Measurements from ENCODE around the gene RPL5.

RPL5 gene

DNA sequence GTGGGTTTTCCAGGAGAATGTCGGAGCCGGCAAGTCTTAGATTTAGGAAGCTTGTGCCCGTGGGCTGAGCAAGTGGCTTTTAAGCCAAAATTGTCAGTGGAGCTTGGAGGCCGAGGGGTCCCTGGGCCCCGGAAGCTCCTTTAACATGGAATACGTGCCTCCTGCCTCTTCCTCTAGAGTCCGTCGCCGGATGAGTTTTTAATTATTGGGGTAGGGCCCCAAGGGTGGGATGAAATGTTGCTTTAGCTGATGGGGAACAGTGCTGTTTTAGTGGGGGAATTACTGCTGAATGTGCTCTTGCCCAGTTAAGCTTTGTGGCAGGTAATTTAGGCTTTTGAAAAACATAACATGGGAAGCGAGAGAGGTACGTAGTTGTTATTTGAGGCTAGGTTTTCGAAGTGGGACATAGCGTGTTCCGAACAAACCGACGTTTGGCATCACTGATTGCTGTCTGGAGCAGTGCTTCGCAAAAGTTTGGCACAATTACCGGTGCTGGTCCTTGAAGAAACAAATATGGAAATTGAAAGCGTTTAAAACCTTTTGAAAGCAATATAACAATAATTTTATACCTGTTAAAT lies 786 bp downstream of the RPL5 start:
- no peak for DNase-seq (ENCODE audit: low read depth)
- H3K4me3 ChIP-seq (ENCODE audit: control insufficient read depth, low read depth, low read length) = peak overlapping the region; percentile 82
- TF ChIP-seq CTCF (IDR thresholded peaks at IDR 0.05; ENCODE audit: control insufficient read depth, insufficient read depth, low read depth, low read length, missing control alignments) = no peak

DNA sequence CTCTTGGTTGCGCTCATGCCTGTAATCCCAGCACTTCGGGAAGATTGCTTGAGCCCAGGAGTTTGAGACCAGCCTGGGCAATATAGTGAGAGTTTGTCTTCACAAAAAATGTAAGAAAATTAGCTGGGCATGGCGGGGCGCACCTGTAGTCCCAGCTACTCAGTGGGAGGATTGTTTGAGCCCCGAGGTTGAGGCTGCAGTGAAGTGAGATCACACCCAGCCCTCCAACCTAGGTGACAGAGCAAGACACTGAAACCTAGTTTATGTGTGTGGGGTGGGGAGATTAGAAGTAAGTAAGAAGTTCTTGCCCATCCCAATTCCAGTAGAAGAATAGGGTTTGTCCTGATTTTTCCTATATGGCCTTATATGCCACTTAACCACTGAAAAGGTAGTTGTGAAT lies 2.0 kb downstream of the RPL5 start:
- H3K4me3 ChIP-seq (ENCODE audit: control insufficient read depth, low read depth, low read length) = peak overlapping the region; percentile 82
- no peak for DNase-seq (ENCODE audit: low read depth)
- no peak for TF ChIP-seq CTCF (IDR thresholded peaks at IDR 0.05; ENCODE audit: control insufficient read depth, insufficient read depth, low read depth, low read length, missing control alignments)

DNA sequence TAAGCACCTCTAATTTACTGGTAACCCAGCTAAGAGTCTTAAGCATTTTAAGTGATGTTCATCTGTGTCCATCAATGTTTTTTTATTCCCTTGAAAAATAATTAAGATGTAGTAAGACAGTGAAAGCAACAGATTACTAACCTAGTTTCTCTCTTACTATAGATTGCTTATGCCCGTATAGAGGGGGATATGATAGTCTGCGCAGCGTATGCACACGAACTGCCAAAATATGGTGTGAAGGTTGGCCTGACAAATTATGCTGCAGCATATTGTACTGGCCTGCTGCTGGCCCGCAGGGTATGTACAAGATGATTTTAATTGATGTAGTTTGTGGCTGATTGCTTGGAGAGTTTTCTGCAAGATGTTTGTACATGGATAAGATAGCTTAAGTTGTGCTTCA lies 2.8 kb downstream of the RPL5 start:
- no peak overlapping the region for H3K4me3 ChIP-seq (ENCODE audit: control insufficient read depth, low read depth, low read length)
- no peak for DNase-seq (ENCODE audit: low read depth)
- no peak for TF ChIP-seq CTCF (IDR thresholded peaks at IDR 0.05; ENCODE audit: control insufficient read depth, insufficient read depth, low read depth, low read length, missing control alignments)

GRCh38 chr1:92837062-92837461 lies 5.2 kb downstream of the RPL5 start:
- DNase-seq (ENCODE audit: low read depth) = no peak
- no peak for TF ChIP-seq CTCF (IDR thresholded peaks at IDR 0.05; ENCODE audit: control insufficient read depth, insufficient read depth, low read depth, low read length, missing control alignments)

DNA sequence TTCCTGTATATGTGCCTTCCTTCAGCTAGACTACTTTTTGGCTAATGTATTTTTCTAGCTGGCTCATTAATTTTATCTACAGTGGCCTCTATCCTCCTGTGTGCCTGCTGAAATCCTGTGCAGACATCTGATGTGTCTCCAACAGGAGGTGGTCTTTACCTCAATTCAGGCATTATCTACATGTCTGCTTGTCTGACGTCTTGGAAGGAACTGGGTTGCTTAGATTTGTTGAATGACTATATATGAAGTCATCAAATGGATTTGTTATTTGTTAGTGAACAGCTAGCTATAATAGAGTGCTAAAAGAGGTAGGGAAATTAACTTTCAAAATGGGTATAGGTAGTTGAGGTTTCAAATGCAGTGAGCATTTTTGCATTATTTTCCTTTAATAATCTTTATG lies 6.7 kb downstream of the RPL5 start:
- no peak overlapping the region for H3K4me3 ChIP-seq (ENCODE audit: control insufficient read depth, low read depth, low read length)

More at GRCh38 chr1:92837062-92837461, 5.2 kb downstream of the RPL5 start:
- H3K4me3 ChIP-seq (ENCODE audit: control insufficient read depth, low read depth, low read length) = no peak overlapping the region

GRCh38 chr1:92839442-92839841 lies 7.6 kb downstream of the RPL5 start:
- no peak for TF ChIP-seq CTCF (IDR thresholded peaks at IDR 0.05; ENCODE audit: control insufficient read depth, insufficient read depth, low read depth, low read length, missing control alignments)

More for the DNA sequence above, 6.7 kb downstream of the RPL5 start:
- no peak for TF ChIP-seq CTCF (IDR thresholded peaks at IDR 0.05; ENCODE audit: control insufficient read depth, insufficient read depth, low read depth, low read length, missing control alignments)
- DNase-seq (ENCODE audit: low read depth) = no peak

DNA sequence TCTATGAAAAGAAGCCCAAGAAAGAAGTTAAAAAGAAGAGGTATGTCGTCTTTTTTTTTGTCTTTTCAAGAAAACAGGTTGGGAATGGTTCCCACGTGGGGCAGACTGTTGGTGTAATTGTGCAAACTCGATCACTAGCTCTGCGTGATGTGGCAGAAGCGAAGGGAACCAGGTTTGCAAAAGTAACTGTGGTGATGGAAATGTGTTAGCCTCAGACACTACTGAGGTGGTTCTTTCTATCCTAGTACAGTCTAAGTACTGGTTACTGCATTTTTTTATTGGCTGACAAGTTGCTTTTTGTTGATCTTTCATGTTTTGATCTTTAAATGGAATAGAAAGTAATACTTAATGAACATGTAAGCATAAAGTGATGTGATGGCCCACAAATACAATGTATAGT lies 8.8 kb downstream of the RPL5 start:
- DNase-seq (ENCODE audit: low read depth) = no peak
- H3K4me3 ChIP-seq (ENCODE audit: control insufficient read depth, low read depth, low read length) = no peak overlapping the region
- no peak for TF ChIP-seq CTCF (IDR thresholded peaks at IDR 0.05; ENCODE audit: control insufficient read depth, insufficient read depth, low read depth, low read length, missing control alignments)

More at GRCh38 chr1:92839442-92839841, 7.6 kb downstream of the RPL5 start:
- no peak overlapping the region for H3K4me3 ChIP-seq (ENCODE audit: control insufficient read depth, low read depth, low read length)
- no peak for DNase-seq (ENCODE audit: low read depth)

Measured in AG09309 (cell line).